Globus pallidus (tissue), 1 donor: ENCODE measurements around the gene MBTPS2.
"Not testable (repeated sequence)": the region's sequence is repeated elsewhere in the genome, so short reads cannot be mapped to it uniquely, and the experiment has no call there.

Source experiments
- DNase-seq: peaks from one replicate; pipeline ENCODE4 v3.0.0-alpha.2; 2015; ENCODE audit warnings: low spot score

Gene MBTPS2

DNA sequence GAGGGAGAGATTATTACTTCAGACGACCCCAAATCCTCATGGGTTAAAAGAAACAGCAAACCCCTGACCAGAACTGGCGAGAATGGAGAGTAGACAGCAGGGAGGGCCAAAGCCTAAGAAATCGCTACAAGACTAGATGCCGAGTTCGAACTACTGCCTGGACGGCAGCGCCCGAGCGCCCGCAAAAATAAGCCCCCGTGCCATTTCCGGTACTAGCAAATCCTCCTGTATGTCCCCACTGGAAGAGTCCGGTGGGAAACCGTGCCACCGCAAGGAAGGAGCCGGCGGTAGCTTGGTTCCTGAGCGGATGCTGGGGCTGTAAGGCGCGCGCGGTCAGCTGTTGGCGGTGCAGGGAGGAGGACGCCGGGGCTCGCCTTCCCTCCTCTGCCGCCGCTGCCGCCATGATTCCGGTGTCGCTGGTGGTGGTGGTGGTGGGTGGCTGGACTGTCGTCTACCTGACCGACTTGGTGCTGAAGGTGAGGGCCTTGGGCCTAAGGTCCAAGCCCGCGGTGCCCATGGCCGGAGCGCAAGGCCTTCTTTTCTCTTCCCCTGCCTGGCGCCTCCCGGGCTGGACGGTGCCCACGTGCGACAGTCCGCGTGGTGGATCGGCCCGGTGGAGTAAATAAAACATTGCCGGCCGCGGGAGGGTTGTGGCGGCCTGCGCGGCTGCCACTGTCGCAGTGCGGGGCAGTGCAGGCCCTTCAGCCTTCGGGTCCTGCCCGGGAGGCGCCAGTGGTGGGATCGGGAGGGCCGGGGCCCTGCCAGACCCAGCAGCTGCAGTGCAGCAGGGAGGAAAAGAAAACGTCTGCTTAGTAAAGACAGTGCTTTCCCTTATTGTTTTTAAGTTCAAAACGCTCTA, at the start of gene MBTPS2:
TSS of gene MBTPS2 (plus strand) at position 284 of the 859 bp plus-strand sequence. CDS start at position 402, 118 bp downstream.
- peak; percentile 78 for DNase-seq

DNA sequence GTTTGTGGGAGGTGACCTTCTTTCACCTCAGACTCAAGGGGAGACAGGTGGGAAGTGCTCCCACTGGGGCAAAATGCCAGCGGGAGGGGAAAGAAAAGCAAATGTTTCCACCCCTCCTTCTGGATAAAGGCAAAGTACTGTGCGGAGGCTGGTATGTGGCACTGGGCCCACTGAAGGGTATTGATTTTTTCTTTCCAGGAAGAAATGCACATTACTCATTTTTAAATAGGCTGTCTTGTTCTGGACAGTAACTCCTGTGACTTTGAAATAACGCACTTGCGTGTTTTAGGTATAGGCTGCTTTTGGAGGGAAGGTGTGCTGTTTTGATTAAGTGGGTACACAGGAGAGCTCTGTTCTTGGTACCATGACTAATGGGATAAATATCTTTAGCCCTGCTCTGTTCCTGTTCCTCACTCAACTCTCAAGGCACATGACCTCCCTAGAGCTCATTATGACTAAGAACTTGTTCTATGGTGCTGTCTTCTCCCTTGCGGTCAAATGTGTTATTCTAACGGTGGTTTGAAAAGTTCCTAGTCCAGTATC, 40.7 kb upstream of the MBTPS2 start:
- no peak for DNase-seq

DNA sequence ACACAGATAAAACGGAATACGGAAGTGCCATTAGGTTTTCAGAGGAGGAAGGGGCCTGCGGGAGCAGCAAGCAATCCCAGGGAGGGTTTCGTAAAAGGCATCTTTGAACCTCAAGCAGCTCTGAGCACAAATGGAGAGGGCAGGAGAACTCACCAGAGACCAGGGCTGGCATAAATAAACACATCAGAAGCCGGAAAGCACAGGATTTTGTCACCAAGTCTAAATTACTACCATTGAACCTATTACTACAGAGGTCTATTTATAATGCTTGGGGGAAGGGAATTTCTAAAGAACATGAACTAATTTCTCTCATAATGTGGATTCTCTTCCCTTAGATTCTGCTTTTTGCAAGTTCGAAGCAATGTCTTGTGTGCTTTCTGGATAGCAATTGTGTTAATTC, 39.6 kb upstream of the MBTPS2 start:
- no peak for DNase-seq

DNA sequence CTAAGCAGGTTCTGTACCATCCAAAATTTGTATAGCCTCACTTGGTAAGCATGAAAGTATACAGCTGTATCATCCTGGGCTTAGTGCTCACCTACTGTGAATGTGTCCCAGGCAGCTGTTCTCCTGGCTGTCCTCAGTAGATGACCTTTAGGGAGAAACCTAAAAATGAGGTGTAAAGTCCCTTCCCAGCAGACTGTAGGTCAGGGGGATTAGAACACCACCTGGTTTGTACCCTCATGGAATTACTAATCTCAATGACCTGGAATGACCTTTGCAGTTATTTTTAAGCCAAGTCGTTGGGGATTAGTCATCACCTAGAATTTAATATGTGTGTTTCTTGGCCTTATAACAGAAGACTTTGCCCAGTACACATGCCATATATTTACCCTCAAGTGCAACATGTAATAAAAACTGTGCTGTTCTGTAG, 39.1 kb upstream of the MBTPS2 start:
- DNase-seq = no peak

DNA sequence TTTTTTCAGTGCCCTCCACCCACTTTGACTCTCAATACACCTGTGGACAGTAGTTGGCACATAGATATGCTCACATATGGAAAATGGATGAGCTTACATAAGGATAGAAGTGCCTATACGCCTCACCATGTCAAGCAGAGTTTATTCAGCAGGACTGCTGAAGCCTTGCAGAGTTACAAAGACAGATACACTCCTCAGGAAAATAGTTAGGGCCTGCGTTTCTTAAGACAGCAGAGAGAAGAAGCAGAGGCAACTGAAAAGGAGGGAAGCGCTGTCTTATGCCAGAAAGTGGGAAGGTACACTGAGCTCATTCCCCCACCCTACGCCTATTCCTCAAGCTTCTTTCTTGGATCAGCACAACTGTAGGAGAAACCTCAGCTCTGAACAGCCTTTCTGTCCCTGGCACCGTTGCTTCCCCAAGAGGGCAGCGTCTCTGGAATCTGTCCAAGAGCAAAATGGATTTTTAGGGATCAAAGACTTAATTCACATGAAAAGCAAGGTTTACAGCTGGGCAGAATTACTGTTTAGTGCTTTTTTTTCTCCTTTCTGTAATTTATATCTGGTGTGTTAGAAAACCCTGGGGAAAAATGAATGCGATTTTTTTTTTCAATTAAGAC, 37.3 kb upstream of the MBTPS2 start:
- DNase-seq = no peak

DNA sequence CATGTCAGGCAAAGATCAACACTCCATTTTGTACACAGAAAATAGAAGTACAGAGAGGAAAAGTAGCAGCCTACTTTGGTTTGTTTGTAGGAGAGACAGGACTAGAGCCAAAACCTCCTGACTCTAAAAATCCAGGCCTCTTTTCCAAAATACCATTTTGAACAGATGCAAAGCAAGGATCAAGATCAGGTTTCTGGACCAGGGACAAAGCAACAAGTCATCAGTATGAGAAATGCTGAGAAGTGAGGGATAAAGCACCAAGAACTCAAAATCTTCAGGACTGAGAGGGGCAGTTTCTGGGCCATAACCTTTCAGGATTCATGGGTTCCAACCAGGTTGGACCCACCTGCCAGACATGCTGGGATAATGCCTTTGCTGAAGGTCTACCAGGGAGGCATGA, 36.6 kb upstream of the MBTPS2 start:
- no peak for DNase-seq

DNA sequence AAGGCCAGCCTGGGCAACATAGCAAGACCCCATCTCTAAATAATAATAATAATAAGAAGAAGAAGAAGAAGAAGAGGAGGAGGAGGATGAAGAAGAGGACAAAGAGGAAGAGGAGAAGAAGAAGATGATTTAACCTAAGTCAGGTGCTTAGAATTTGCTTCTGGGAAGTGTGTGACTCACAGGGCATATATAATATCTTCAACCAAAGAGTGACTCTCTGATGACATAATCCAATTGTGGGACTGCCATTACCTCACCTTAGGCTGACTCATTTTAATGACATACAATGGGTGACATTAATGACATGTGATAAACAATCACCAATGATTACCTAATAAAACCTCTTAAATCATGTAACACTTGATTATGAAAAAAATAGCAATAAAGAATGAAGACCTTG, 32.7 kb upstream of the MBTPS2 start:
- DNase-seq = no peak

DNA sequence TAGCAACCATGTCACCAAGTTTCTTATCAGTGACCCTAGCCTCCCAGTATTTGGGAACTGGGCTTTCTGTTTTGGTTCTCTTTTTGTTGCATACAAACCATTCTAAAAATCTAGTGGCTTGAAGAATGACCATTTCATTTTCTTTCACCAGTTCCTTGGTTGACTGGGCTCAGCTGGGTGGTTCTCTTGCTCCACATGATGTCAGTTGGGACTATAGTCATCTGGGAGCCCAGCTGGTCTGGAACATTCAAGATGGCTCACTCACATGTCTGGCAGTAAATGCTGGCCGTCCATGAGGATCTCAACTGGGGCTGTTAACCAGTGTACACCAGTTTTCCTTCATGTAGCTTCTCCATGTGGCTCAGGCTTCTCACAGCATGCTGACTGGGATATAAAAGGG, 27.6 kb upstream of the MBTPS2 start:
- no peak for DNase-seq

DNA sequence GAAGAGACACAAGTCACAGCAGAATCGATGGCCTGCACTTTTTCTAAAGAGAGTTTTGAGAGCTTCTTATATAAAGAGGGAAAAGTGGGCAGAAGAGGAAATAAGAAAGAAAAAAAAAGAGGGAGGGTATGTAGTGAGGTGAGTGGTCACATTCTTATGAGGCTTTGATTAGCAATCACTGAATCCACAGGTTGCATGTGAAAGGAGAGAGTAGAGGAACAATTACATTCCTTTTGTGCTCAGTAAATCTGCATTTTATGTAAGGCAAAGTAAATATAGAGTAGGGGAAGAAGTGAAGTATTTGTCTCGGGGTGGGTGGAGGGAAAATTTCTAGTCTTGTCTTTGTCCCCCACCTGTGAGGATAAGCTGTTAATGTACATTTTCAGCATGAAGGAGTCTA, 26.8 kb upstream of the MBTPS2 start:
- DNase-seq = no peak

DNA sequence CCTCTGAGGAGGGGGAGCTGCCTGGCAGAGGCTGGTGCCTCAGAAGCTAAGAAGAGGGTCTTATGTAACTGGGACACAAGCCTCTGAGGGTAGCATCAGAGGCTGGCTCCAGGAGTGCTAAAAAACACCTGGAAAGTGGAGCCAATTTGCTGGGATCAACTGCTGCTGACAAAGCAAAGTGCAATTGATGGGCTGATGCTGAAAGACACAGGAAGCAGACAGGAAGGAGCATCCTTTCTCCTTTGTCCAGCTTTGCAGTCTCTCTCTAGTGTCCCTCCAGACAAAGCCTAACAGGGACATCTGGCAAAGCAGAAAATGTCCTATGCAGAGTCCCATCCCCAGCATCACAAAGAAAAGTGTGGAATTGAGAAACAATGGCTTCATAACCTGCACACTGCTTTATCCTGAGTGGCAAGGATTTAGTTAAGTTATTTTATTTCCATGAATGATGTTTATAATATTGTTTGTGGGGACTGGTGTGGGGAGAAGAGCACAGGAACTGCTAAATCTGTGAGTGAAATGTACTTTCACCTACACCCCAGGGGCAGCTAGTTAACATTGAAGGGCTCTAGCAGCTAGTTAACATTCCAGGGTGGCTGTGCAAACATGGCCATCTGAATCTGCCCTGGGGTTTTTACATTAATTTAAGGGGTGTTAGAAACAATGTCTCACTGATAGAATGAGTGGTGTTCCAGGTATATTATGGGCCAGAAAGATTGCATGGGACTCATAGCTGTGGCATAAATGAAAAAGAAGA, 25.6 kb upstream of the MBTPS2 start:
- DNase-seq = no peak

DNA sequence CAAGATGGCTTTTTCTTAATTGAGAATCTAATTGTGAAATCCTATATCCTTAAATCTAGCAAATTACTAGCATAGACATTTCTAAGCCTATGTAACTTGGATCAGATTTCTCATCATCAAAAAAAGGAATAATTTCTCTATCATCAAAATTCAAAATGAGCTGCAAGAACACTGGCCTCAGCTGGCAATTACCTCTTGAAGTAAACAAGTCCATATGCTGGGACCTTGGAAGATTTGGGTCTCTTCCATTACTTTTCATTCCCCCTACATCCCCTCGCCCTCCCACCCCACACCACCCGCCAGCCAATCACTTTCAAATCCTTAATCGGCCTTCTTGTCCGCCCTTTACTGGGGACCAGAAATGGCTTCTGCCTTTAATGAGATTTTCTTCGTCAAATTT, 23.3 kb upstream of the MBTPS2 start:
- no peak for DNase-seq

DNA sequence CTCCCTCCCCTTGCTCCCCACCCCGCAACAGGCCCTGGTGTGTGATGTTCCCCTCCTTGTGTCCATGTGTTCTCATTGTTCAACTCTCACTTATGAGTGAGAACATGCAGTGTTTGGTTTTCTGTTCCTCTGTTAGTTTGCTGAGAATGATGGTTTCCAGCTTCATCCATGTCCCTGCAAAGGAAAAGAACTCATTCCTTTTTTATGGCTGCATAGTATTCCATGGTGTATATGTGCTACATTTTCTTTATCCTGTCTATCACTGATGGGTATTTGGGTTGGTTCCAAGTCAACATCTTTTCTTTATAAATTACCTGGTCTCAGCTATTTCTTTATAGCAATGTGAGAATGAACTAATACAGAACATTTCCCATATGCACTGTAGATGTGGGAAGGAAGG, 19.2 kb upstream of the MBTPS2 start:
- not testable (repeated sequence) for DNase-seq

DNA sequence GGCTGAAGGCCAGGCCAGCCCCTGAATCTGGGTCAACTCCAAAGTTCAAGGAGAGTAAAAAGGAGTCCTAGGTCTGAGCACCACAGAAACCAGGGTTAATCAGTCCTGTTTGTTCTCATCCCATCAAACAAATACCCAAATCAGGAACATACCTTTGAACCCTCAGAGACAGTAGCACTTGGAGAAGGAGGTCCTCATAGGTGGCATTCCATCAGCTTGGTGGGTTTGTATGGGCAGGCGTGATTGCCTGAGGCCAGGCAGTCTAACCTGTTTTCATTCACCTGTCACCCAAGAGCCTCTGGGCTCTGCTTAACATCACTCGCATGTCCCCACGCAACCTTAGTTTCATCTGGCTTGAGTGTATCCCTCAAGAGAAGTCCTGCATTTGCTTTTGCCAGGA, 17.5 kb upstream of the MBTPS2 start:
- no peak for DNase-seq

DNA sequence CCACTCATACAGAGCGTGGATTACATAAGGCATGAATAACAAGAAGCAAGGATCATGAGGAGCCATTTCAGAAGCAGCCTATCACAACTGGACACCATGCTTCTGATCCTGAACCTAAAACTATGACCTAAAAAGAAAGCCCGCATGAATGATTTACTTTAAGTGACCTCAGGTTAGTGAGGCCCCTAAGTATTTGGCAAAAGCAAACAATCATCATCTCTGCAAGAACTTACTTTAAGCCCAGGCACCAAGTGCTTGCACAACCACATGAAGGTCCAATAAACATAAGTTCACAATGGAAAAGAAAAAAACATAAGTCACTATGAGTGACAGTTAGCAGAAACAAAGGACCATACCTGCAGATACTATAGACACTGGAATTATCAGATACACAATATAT, 7.9 kb upstream of the MBTPS2 start:
- no peak for DNase-seq

DNA sequence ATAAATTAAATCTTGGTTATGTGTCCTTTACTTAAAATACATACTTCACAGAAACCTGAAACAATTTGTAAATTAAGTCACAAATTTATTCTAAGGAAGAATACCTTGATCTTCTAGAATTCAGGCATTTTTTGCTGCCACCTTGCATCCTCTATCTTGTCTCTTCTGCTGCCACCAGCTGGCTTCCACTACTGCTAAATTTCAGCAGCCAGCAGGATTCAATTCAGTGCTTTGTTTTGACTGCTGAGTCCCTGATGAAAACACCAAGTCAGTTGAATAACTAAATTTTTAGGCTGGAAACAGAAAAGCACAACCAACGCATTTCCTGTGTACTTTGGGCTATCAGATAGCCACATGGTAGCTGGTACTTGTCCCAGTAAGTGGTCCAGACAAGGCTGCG, 2.4 kb upstream of the MBTPS2 start:
- peak; percentile 8 for DNase-seq

DNA sequence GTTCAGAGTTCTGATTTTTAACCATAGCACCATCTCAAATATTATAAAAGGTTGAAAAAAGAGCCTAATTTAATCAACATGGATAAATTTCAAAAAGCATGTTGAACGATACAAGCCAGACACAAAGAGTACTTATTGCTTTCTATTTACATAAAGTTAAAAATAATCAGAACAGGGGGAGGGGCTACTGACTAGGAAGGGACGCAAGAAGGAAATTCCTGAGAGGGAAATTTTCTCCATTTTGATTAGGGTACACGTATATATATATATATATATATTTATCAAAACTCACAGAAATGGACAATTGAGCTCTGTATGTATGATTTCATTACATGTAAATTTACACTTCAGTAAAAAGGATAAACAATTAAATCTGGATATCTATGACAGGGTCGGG, 482 bp upstream of the MBTPS2 start:
- no peak for DNase-seq

DNA sequence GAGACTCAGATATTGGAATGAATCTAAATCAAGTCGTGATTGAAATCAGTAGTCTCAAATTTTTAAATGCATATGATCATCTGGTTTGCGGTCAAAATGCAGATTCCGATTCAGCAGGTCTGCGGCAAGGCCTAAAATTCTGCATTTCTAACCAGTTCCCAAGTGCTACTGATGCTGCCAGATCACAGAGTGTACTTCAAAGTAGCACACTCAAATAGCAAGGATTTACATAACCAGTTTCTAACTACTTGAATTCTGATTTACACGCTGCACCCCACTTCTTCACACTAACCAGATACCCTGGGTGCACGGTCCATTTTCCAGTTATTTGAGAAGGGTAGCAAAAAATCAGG, 752 bp downstream of the MBTPS2 start:
- DNase-seq = no peak

DNA sequence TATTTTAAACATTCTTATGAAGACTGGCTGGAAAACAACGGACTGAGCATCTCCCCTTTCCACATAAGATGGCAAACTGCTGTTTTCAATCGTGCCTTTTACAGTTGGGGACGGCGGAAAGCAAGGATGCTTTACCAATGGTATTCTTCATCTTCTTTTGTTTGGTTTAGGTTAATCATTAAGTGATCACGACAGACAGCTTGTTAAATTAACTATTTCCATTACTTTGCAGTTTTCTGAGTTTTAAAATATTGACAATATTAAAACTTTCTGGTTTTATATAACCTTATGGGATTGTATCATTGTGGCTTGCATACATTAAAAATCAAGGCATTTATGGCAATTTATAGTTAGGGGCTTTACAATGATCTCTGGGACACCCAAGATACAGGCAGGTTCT, 3.8 kb downstream of the MBTPS2 start:
- no peak for DNase-seq

DNA sequence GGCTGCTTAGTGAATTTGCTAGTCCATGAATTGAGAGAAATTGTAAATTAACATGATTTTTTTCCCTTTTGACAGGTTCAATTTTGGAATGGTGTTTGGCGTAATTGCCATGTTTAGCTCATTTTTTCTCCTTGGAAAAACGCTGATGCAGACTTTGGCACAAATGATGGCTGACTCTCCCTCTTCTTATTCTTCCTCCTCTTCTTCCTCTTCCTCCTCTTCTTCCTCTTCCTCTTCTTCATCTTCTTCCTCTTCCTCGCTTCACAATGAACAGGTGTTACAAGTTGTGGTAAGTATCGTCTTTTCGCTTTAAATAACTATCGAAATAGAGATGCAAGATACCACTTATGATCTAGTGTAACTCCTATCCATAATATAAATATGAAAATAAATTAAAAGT, 5.7 kb downstream of the MBTPS2 start:
- no peak for DNase-seq

DNA sequence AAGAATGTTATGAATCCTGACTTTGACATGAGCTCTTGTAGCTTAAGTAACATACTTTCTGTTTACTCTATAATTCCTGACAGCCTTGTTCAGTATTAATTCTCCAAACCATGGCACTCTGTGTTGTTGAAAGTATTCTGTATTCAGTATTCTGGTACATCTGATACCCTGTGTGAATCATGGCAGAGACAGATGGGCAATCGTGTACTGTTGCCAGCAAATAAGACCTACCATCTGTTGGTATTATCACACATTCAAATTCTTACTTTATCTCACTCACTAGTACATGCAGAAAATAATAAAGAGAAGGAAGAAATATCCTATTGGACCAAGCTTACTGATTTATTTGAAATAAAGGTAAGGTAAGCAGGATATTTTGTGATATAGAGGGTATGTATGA, 7.9 kb downstream of the MBTPS2 start:
- no peak for DNase-seq

DNA sequence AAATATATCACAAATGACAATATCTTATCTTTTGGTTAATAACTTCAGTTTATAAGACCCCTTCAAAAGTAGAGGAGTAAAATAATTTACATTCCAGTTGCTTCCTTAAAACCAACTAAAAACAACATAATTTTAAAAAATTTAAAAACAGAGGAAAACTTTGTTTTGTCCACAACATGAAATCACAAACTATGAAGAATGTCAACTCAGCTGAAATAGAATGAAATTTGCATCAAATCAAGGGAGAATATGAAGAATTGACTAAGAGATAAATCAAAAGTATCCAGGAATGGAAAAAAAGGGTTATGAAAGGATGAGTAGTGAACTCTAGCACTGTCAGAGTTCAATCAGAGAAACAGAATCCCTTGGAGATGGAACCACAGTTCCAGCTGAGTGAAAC, 14.2 kb downstream of the MBTPS2 start:
- no peak for DNase-seq

DNA sequence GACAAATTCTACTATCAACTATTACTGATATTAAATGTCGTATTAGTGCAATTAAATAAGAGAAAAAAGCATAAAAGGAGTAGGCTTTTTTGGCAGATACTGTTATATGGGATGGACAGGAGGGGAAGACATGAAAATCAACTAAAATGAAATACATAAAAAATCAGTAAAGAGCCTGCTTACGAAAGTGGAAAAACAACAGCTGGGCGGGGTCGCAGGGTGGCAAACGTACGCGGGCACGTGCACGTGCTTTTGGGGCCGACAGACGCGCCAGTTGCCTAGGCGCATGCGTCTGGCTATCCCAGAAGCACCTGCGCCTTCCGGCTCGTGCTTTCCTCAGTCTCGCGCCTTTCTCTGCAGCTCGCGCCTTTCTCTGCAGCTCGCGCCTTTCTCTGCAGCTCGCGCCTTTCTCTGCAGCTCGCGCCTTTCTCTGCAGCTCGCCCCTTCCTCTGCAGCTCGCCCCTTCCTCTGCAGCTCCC, 16.6 kb downstream of the MBTPS2 start, which contains the start of gene YY2:
TSS of gene YY2 (plus strand) at position 51 of the 479 bp plus-strand sequence. CDS start 498 bp downstream, outside the sequence.
- no peak for DNase-seq

DNA sequence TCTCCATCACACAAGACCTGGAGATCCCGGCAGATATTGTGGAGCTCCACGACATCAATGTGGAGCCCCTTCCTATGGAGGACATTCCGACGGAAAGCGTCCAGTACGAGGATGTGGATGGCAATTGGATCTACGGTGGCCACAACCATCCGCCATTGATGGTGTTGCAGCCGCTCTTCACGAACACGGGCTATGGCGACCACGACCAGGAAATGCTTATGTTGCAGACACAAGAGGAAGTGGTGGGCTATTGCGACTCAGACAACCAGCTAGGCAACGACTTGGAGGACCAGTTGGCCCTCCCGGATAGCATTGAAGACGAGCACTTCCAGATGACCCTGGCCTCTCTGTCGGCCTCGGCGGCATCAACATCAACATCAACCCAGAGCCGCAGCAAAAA, 17.1 kb downstream of the MBTPS2 start:
- no peak for DNase-seq
